22Rv1 (cell line): ENCODE measurements around the gene LRRFIP1.

Experiments
- H3K27ac ChIP-seq: fragments of 450-650 bp; 2 replicates; pipeline ENCODE4 v1.5.1; 2017
- CTCF ChIP-seq: fragments of 450-650 bp; IDR thresholded peaks from 2 replicates; pipeline ENCODE4 v1.5.1; 2017; ENCODE audit warnings: mild to moderate bottlenecking
- ZFX ChIP-seq: fragments of 450-650 bp; IDR thresholded peaks from 2 replicates; pipeline ENCODE4 v1.6.1; 2017; ENCODE audit warnings: antibody characterized with exemption, borderline replicate concordance

LRRFIP1 gene

GRCh38 chr2:237701033-237701858 is 73.9 kb downstream of the LRRFIP1 start:
- no peak overlapping the region for H3K27ac ChIP-seq
- TF ChIP-seq CTCF (no peak), ZFX (no peak)

GRCh38 chr2:237701859-237702390 is 74.5 kb downstream of the LRRFIP1 start:
- no peak for TF ChIP-seq ZFX
- no peak for TF ChIP-seq CTCF

GRCh38 chr2:237702441-237703391 is 75.3 kb downstream of the LRRFIP1 start:
- H3K27ac ChIP-seq = no peak overlapping the region
- TF ChIP-seq CTCF = no peak
- TF ChIP-seq ZFX = no peak

More at GRCh38 chr2:237701859-237702390, 74.5 kb downstream of the LRRFIP1 start:
- no peak overlapping the region for H3K27ac ChIP-seq

GRCh38 chr2:237704501-237705434 is 77.4 kb downstream of the LRRFIP1 start:
- TF ChIP-seq CTCF (no peak), ZFX (no peak)
- H3K27ac ChIP-seq = no peak overlapping the region

- TF ChIP-seq ZFX (no peak), CTCF (no peak)
- no peak overlapping the region for H3K27ac ChIP-seq
Observed at GRCh38 chr2:237706257-237706656, 78.9 kb downstream of the LRRFIP1 start.

GRCh38 chr2:237708065-237708398 is 80.6 kb downstream of the LRRFIP1 start:
- TF ChIP-seq ZFX = no peak
- no peak for TF ChIP-seq CTCF
- H3K27ac ChIP-seq = no peak overlapping the region
